Measurements from ENCODE around the gene ITGB7.

GRCh38 chr12:53211476-53212381 lies 4.7 kb upstream of the ITGB7 start:
- TF ChIP-seq POLR2AphosphoS5 (IDR thresholded peaks at IDR 0.05): no peak
- TF ChIP-seq CTCF (IDR thresholded peaks at IDR 0.05): no peak
- no peak for TF ChIP-seq POLR2A (IDR thresholded peaks at IDR 0.05)
